GM19395 (cell line): ENCODE results near the gene ZNRF4.
"Not testable (repeated sequence)": the region's sequence is repeated elsewhere in the genome, so short reads cannot be mapped to it uniquely, and the experiment has no call there.

Experiments used
- ATAC-seq: cut with Tn5 transposase; IDR thresholded peaks from one replicate; pipeline ENCODE4 v1.9.1; 2021; ENCODE audit warnings: mild to moderate bottlenecking, moderate library complexity; ENCODE audit not compliant: unreplicated experiment

The ZNRF4 gene

GRCh38 chr19:5470264-5470671 lies 15.1 kb downstream of the ZNRF4 start:
- no peak for ATAC-seq

DNA sequence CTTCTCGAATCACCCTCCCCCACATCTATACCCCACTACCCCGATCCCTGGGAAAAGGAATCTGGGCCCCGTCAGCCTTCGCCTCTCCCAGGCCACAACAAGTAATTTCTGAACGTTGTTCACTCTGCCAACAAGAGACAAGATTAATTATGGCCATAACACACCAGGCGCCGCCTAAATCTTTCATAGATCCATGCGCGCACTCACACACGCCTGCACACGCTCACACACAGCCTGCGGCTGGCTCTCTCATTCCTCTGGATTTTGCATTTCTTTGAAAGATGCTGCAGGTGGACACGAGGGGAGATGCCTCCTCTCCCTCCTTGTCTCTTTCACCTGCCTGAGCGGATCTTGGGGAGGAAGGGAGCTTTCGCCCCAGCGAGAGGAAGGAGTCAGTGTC lies 17.1 kb downstream of the ZNRF4 start:
- no peak for ATAC-seq

DNA sequence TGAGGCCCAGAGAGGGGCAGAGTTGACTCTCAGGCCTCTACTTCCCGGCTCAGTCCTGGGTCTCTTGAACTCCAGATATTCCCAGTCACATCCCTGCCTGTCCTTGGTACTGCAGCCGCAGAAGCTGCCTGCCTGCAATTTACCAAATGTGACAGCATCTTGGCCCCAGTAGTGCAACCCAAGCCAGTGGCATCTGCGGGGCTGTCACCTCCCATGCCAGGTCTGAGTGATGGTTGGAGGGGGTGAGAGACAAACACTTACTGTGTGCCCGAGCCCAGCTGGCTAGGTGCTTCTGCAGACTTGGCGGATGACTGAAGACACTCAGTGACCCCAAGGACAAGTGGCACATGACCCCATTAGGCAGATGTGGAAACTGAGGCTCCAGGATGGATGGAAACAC lies 18.4 kb downstream of the ZNRF4 start:
- ATAC-seq, result no peak

DNA sequence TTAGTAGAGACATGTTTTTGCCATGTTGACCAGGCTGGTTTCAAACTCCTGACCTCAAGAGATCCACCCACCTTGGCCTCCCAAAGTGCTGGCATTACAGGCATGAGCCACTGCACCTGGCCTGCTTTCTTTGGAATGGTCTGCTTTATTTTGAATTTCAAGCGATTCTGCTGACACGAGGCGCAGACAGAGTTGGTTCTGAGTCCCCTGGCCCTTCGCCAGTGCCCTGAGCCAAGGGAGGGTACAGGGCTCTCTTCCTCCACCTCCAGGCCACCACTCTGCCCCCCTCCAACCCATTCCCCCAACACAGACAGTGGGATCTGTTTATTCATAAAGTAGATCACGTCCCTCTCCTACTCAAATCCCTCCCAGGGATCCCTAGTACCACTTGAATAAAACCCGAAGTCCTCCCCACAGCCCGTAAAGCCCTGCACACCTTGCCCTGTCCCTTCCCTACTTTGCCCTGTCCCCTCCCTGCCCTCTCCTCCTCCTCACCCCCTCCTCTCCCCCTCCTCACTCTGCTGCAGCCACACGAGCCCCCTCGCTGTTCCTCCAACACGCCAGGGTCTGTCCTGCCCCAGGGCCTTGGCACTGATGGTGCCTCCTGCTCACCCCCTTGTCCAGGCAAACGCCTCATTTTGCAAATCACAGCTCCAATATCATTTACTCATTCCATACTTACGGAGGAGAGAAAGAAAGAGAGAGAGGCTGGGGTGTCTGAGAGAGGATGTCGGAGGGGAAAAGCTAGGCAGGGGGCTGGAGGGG lies 22.4 kb downstream of the ZNRF4 start:
- ATAC-seq, result no peak

DNA sequence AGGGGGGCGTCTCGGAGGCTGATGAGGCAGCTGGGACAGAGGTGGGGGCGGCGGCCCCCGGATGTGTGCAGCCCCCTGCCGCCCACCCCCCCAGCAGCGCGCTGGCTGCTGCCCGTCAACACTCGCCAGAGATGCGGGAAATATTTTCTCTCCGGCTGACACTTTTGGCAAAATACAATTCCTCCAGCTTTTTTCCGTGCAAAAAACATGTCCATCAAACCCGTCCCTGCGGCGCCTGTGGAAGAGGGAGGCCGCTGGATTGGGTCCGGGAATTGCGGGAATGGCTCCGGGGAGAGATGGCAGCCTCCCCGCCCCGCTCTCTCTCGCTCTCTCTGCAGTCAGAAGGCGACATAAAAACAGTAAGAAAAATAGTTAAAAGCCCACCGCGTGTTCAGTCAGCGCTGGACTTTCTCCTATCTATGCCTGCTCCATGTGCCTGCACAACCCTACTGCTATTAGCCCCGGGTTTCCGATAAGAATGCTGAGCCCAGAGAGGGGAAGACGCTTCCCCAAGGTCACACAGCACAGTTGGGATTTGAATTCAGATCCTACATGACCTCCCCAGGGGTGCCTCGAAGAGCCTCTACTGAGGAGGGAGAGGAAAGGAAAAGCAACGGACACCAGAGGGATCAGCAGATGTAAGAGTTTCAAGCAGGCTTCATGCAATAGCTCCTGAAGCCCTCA lies 23.2 kb downstream of the ZNRF4 start:
- no peak for ATAC-seq

DNA sequence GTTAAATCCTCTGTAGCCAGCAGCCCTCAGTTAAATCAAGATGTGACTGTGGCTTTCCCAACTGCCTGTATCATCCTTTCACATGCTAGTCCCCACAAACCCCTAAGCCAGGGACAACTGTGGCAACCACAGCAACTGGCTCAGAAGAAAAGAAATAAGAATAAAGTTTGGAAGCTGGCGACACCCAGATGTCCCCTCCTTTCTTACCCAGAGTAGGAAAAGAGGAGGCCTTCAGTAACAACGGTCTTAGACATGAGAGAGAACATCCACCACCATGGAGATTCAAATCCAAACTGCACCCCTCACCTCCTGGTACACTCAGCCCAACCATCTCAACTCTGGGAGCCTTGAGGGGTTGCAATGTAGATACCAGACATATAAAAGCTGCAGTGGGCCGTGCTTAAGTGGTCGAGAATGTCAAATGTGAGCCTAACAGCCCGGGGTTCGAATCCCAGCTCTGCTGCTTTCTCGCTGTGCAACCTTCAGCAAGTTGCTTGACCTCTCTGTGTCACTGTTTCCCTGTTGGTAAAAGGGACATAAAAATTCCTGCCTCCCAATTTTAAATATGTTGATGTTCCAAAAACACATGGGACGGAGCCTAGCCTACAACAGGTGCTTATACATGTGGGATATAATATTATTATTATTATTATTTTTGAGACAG lies 23.8 kb downstream of the ZNRF4 start:
- no peak for ATAC-seq

DNA sequence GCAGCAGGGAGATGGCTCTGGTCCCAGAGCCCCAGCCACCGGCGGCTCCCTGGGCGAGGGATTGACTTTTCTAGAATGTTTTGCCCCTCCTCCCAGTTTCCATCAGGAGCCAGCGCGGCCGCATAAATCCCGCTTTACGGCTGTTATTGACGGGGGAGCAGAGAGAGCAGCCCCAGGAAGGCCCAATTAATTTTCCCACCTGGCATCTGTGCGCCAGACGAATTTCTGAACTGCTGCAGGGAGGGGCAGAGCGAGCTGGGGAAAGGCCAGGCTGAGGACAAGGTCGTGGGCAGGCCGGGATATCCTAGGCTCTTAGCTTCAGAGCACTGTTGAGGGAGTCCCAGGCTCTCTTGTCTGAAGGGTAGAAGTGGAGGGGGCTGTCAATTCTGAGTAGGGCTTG lies 24.7 kb downstream of the ZNRF4 start:
- no peak for ATAC-seq

DNA sequence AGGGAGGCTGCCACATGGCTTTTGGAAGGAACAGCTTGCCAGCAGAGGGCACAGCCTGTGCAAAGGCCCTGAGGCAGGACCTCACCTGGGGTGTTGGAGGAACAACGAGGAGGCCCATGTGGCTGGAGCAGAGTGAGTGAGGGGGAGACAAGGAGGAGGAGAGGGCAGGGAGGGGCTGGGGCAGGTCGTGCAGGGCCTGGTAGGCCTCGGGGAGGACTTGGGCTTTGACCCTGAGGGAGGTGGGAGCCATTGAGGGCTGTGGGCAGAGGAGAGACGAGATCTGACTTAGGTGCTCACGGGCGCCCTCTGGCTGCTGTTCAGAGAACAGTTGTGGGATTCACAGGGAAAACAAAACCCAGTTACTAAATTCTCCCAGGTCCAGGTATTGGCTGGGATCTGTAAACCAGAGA lies 25.2 kb downstream of the ZNRF4 start:
- ATAC-seq, result no peak

DNA sequence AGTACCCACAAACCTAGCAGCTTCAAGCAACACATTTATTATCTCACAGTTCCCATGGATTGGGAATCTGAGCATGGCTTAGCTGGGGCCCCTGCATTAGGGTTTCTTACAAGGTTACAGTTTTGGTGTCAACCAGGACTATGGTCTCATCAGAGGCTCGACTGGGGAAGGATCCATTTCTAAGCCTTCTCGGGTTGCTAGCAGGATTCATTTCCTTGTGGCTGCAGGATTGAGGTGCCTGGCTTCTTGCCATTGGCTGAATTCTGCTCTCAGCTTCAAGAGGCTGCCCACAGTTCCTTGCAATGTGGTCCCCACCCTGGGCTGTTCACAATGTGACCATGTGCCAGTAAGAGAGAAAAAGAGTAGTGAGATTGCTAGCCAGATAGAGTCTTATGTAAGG lies 26.7 kb downstream of the ZNRF4 start:
- ATAC-seq, result no peak

DNA sequence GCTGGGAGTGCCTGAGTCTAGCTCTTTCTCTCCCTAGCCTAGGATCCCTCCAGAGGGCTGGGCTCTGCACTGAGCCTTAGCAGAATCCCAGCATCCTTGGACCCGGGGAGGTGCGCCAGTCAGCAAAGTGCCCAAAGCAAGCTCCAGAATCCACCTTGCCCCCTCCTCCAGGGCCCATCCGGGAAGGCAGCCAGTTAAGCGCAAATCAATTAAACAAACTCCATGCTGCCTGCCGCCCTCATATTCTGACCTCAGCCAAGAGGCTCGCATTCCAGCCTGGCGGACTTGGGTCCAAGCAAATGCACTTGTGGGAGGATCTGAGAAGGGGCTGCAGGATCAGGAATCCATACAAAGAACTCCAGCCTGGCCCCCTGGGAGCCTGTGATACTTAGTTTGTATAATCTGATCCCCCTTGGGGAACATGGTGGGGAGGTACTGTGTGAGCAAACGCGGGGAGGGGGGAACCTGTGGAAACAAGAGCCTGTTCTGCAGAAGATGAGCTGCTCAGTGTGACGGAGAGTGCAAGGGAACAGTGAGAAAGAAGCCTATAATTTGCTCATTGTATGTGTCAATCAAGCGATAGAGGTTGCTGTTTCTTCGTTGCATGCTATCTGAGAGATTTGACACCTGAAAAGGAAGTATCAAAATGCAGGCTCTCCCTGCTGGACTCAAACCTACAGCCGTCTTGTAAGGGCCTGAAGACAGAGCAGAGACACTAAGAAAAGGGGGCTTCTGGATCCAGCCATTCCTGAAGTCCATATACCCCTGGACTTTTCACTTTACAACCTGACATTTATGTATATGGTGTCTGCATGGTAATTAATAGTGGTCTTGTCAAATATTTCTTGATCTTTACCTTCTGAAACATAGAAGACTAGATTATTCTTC lies 29.4 kb downstream of the ZNRF4 start:
- no peak for ATAC-seq

GRCh38 chr19:5485286-5485636 lies 30.0 kb downstream of the ZNRF4 start:
- no peak for ATAC-seq

DNA sequence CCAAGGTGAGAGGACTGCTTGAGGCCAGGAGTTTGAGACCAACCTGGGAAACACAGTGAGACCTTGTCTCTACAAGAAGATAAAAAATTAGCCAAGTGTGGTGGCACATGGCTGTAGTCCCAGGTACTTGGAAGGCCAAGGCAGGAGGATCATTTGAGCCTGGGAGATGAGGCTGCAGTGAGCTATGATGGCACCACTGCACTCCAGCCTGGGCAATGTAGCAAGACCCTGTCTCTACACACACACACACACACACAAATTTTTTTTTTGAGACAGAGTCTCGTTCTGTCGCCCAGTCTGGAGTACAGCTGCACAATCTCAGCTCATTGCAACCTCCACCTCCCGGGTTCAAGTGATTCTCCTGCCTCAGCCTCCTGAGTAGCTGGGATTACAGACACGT lies 30.4 kb downstream of the ZNRF4 start:
- not testable (repeated sequence) for ATAC-seq

- no peak for ATAC-seq
Observed at GRCh38 chr19:5487222-5487621, 32.0 kb downstream of the ZNRF4 start.

- ATAC-seq, result no peak
Observed at GRCh38 chr19:5489551-5489950, 34.3 kb downstream of the ZNRF4 start.

DNA sequence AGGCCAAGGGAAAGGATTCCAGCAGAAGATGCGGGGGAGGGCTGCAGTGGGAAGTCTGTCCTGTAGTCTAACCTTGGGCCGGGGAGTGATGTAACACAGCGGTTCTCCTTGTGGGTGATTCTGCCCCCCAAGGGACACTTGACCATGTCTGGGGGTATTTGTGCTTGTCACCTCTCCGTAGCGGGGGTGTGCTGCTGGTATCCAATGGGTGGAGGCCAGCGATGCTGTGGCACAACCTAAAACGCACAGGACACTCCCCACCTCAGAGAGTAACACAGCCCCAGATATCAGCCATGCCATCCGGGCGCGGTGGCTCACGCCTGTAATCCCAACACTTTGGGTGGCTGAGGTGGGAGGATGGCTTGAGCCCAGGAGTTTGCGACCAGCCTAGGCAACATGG lies 36.3 kb downstream of the ZNRF4 start:
- no peak for ATAC-seq

- ATAC-seq, result no peak
Observed at GRCh38 chr19:5492281-5492634, 37.0 kb downstream of the ZNRF4 start.

DNA sequence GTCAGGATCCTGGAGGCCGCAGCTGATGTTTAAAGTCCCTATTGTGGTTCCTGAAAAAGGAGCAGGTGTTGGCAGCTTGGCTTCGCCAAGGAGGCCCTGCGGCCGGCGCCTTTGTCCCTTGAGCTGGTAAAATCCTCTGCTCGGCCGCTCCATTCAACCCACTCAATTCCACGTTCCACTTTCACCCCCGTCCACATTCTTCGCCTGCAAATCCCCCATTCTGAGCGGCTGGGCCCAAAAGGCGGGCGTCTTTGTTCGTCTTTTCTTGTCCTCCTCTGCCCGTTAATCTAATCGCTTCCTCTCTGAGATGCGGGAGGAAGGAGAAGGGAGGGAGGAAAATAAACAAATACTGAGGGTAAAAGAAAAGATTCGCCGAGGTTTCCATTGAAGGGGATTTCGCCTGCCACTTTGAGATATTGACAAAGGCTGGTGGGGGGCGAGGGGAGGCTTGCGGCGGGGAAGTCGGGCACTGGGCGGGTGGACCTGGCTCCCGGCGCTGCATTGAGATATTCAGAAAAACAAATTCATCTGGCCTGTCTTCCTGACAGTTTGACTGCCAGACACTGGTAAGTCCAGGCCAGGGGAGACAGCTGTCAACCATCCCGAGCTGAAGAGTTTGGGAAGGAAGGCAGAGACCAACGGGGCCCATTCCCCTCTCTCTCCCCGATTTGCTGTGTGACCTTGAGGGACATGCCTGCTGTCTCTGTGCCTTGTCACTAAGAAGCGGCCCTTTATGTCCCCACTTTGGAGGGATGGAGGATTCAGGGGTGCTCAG lies 37.6 kb downstream of the ZNRF4 start:
- no peak for ATAC-seq

DNA sequence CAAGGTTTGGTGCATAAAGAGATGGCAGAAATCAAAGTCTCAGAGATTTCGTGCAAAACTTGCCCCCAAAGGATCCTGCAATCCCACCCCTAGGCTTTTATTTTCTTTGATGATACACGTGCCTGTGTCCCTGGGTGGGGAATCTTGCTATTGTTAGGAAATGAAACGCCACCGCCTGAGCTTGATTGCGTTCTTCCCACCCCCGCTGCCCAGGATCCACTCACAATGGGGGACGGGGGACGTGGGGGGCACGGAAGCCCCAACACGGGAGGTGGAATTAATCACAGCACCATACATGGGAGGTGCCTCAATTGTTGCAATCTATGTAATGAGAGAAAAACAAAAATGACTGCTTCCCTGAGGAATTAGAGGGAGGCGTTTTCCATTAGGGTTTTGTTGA lies 39.6 kb downstream of the ZNRF4 start:
- ATAC-seq, result no peak

- ATAC-seq, result no peak
Observed at GRCh38 chr19:5495792-5496191, 40.6 kb downstream of the ZNRF4 start.

DNA sequence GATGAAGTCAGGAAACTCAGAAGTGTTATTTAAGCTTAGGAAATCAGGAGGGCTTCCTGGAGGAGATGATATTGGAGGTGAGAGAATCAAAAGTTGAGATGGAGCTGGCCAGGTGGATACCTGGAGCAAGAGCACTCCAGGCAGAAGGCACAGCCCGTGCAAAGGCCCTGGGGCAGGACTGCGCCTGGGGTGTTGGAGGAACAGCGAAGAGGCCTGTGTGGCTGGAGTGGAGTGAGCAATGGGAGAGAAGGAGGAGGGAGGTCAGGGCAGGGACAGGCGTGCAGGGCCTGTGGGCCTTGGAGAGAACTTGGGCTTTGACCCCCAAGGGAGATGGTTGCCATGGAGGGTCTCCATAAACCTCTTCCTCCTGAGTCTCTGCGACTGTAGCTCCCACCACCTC lies 42.1 kb downstream of the ZNRF4 start:
- ATAC-seq, result no peak
